ENCODE measurements around the gene ZNF750.

DNA sequence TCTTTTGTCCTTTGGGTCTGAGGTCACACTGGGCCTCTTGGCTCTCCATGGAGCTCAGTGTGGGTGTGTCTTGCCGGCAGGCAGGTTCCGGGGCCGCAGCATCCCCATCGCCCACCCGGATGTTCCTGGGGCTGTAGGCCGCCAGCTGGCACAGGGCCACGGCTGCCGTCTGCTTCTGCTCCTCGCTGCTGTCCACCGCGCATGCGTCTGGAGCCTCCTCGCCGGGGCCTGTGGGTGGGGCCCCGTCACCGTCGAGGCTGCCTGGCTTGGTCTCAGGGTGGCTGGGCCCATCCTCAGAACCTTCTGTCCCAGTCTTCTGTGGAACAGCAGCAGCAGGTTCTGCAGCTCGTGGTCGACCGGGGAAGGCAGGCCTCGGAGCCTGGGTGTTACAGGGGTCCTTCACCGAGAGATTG, 9.6 kb downstream of the ZNF750 start:
- TF ChIP-seq, protein P1, sequence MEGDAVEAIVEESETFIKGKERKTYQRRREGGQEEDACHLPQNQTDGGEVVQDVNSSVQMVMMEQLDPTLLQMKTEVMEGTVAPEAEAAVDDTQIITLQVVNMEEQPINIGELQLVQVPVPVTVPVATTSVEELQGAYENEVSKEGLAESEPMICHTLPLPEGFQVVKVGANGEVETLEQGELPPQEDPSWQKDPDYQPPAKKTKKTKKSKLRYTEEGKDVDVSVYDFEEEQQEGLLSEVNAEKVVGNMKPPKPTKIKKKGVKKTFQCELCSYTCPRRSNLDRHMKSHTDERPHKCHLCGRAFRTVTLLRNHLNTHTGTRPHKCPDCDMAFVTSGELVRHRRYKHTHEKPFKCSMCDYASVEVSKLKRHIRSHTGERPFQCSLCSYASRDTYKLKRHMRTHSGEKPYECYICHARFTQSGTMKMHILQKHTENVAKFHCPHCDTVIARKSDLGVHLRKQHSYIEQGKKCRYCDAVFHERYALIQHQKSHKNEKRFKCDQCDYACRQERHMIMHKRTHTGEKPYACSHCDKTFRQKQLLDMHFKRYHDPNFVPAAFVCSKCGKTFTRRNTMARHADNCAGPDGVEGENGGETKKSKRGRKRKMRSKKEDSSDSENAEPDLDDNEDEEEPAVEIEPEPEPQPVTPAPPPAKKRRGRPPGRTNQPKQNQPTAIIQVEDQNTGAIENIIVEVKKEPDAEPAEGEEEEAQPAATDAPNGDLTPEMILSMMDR (conservative IDR thresholded peaks at IDR 0.05): no peak
- no peak for TF ChIP-seq ZFX (IDR thresholded peaks at IDR 0.05)

Measured in C4-2B (cell line).